H1 (cell line): Measurements from ENCODE around the gene LPCAT3. TPM values are rescaled to one million over a fixed set of nuclear protein-coding genes. Genes with fewer than 3 reads are reported as not detected.

Source experiments
- CTCF ChIA-PET: fragments of 300-600 bp; sonication (Branson Sonifier 250); formaldehyde crosslinking; loops from one replicate; lab custom pipeline; 2021; ENCODE audit not compliant: partially characterized antibody; lab: Charles Lee
- POLR2A ChIA-PET: fragments of 300-600 bp; sonication (Branson Sonifier 250); formaldehyde crosslinking; loops from one replicate; lab custom pipeline; 2021; ENCODE audit warnings: inconsistent platforms; ENCODE audit not compliant: partially characterized antibody; lab: Charles Lee
- DNase-seq, 2 experiments: peaks; one replicate each; pipeline versions ENCODE4 v3.0.0 to v3.0.0-alpha.2; 2010 to 2022; ENCODE audit warnings: low spot score in 2 of 2, low read depth in 1 of 2, mixed read lengths in 1 of 2
- FAIRE-seq: peaks from 2 replicates; lab custom pipeline; 2011; peaks lifted over from hg19 to GRCh38; lab: Jason Lieb, UNC
- H2AFZ ChIP-seq: 2 replicates; pipeline ENCODE4 v1.8.1; 2012; ENCODE audit warnings: low read length, inconsistent platforms
- H2AK5ac ChIP-seq: 2 replicates; pipeline ENCODE4 v1.6.1; 2013; ENCODE audit warnings: low read depth, low read length
- H2BK120ac ChIP-seq: replicated peaks from 2 replicates; pipeline ENCODE3; 2013; ENCODE audit warnings: low read depth, low read length, inconsistent platforms
- H2BK12ac ChIP-seq: 2 replicates; pipeline ENCODE4 v1.6.1; 2013; ENCODE audit warnings: low read depth, low read length
- H2BK15ac ChIP-seq: 2 replicates; pipeline ENCODE4 v1.6.1; 2013; ENCODE audit warnings: low read length
- H2BK20ac ChIP-seq: 2 replicates; pipeline ENCODE4 v1.6.1; 2013; ENCODE audit warnings: low read length
- H2BK5ac ChIP-seq: 2 replicates; pipeline ENCODE4 v1.6.1; 2013; ENCODE audit warnings: low read depth, low read length
- H3K14ac ChIP-seq: 2 replicates; pipeline ENCODE4 v1.6.1; 2013; ENCODE audit warnings: inconsistent platforms; ENCODE audit not compliant: insufficient read length
- H3K18ac ChIP-seq: 2 replicates; pipeline ENCODE4 v1.6.1; 2013; ENCODE audit warnings: low read length; ENCODE audit errors: extremely low read depth
- H3K23ac ChIP-seq: 2 replicates; pipeline ENCODE4 v1.6.1; 2013; ENCODE audit warnings: inconsistent platforms; ENCODE audit not compliant: insufficient read length
- H3K23me2 ChIP-seq: 2 replicates; pipeline ENCODE4 v1.6.1; 2013; ENCODE audit warnings: low read depth, low read length
- H3K27ac ChIP-seq: 2 replicates; pipeline ENCODE4 v1.6.1; 2011; ENCODE audit warnings: low read depth, low read length, inconsistent platforms
- H3K27me3 ChIP-seq, 4 experiments: replicated peaks in 1 of 4; 1 replicate in 1 of 4; 2 replicates in 3 of 4; pipeline versions ENCODE4 v1.6.1 to v1.8.1; 2011 to 2013; ENCODE audit warnings: low read length in 3 of 4, mild to moderate bottlenecking in 3 of 4, inconsistent platforms in 2 of 4, mixed read lengths in 2 of 4, moderate library complexity in 1 of 4; ENCODE audit not compliant: control insufficient read depth in 3 of 4, insufficient read depth in 3 of 4; ENCODE audit errors: extremely low read depth in 1 of 4
- H3K36me3 ChIP-seq, 4 experiments: 2 replicates each; pipeline versions ENCODE4 v1.6.1 to v1.8.1; 2011 to 2013; ENCODE audit warnings: mild to moderate bottlenecking in 4 of 4, low read length in 3 of 4, moderate library complexity in 2 of 4, control low read depth in 1 of 4, inconsistent platforms in 1 of 4; ENCODE audit not compliant: insufficient read depth in 4 of 4, control insufficient read depth in 2 of 4
- H3K4ac ChIP-seq: replicated peaks from 2 replicates; pipeline ENCODE3; 2013; ENCODE audit warnings: low read length, low read depth, mixed read lengths, inconsistent platforms; ENCODE audit not compliant: insufficient read length
- H3K4me1 ChIP-seq, 4 experiments: replicated peaks in 1 of 4; 1 replicate in 1 of 4; 2 replicates in 3 of 4; pipeline versions ENCODE4 v1.6.1 to v1.8.1; 2011 to 2013; ENCODE audit warnings: low read length in 3 of 4, inconsistent platforms in 2 of 4, mixed read lengths in 1 of 4; ENCODE audit not compliant: insufficient read depth in 4 of 4, control insufficient read depth in 3 of 4
- H3K4me2 ChIP-seq, 2 experiments: 2 replicates each; pipeline versions ENCODE4 v1.6.1 to v1.8.1; 2011 to 2013; ENCODE audit warnings: low read depth in 2 of 2, low read length in 2 of 2, control low read depth in 1 of 2, inconsistent platforms in 1 of 2, mild to moderate bottlenecking in 1 of 2; ENCODE audit not compliant: insufficient read depth in 1 of 2
- H3K4me3 ChIP-seq, 4 experiments: fragments of 200-600, 300-600 bp in 1 of 4; sonication (generic), shearing (Covaris generic), sonication (Bioruptor Twin) in 1 of 4; 2 replicates each; pipeline versions ENCODE4 v1.5.1 to v1.8.1; 2011 to 2016; ENCODE audit warnings: low read length in 4 of 4, low read depth in 3 of 4, control low read depth in 2 of 4, inconsistent platforms in 2 of 4, mild to moderate bottlenecking in 2 of 4, mixed read lengths in 1 of 4, moderate library complexity in 1 of 4; ENCODE audit not compliant: insufficient read depth in 2 of 4; ENCODE audit errors: extremely low read depth in 1 of 4
- H3K56ac ChIP-seq: replicated peaks from 2 replicates; pipeline ENCODE3; 2013; ENCODE audit warnings: low read depth, mild to moderate bottlenecking, mixed read lengths, low read length, inconsistent platforms; ENCODE audit not compliant: insufficient read length
- H3K79me1 ChIP-seq: 2 replicates; pipeline ENCODE4 v1.6.1; 2013; ENCODE audit warnings: low read depth, low read length, control low read depth
- H3K79me2 ChIP-seq, 2 experiments: 2 replicates each; pipeline versions ENCODE4 v1.6.1 to v1.8.1; 2012 to 2013; ENCODE audit warnings: low read length in 2 of 2, mild to moderate bottlenecking in 2 of 2, inconsistent platforms in 1 of 2; ENCODE audit not compliant: insufficient read depth in 2 of 2, control insufficient read depth in 1 of 2
- H3K9ac ChIP-seq, 4 experiments: replicated peaks in 1 of 4; 1 replicate in 1 of 4; 2 replicates in 3 of 4; pipeline versions ENCODE4 v1.6.1 to v1.8.1; 2011 to 2013; ENCODE audit warnings: low read depth in 3 of 4, low read length in 3 of 4, control low read depth in 2 of 4, mild to moderate bottlenecking in 2 of 4, moderate library complexity in 2 of 4, inconsistent platforms in 1 of 4; ENCODE audit errors: extremely low read depth in 1 of 4
- H3K9me3 ChIP-seq, 2 experiments: 2 replicates each; pipeline versions ENCODE4 v1.6.1 to v1.8.1; 2012 to 2013; ENCODE audit warnings: mild to moderate bottlenecking in 2 of 2, moderate library complexity in 2 of 2, control low read depth in 1 of 2, inconsistent platforms in 1 of 2, low read depth in 1 of 2, low read length in 1 of 2, mixed read lengths in 1 of 2; ENCODE audit not compliant: insufficient read depth in 2 of 2
- H4K20me1 ChIP-seq, 2 experiments: replicated peaks in 1 of 2; 2 replicates each; pipeline versions ENCODE3 to v1.8.1; 2011 to 2013; ENCODE audit warnings: inconsistent platforms in 2 of 2, low read length in 2 of 2, mild to moderate bottlenecking in 1 of 2; ENCODE audit not compliant: insufficient read depth in 2 of 2, control insufficient read depth in 1 of 2
- H4K5ac ChIP-seq: 2 replicates; pipeline ENCODE4 v1.6.1; 2013; ENCODE audit warnings: low read length, low read depth, mixed read lengths, inconsistent platforms; ENCODE audit not compliant: insufficient read length
- H4K8ac ChIP-seq: 2 replicates; pipeline ENCODE4 v1.8.0; 2013; ENCODE audit warnings: mild to moderate bottlenecking, moderate library complexity, low read length, inconsistent platforms; ENCODE audit not compliant: insufficient read depth; ENCODE audit errors: extremely low read depth
- H4K91ac ChIP-seq: replicated peaks from 2 replicates; pipeline ENCODE3; 2013; ENCODE audit warnings: low read length, mixed read lengths, inconsistent platforms; ENCODE audit not compliant: insufficient read length
- CTBP2 ChIP-seq: IDR thresholded peaks from 2 replicates; pipeline ENCODE4 v1.7.0; 2011; ENCODE audit warnings: borderline replicate concordance, mild to moderate bottlenecking, moderate library complexity, mixed read lengths, low read length; ENCODE audit not compliant: insufficient read depth, insufficient read length
- HDAC6 ChIP-seq: IDR thresholded peaks from one replicate; pipeline ENCODE4 v1.7.1; 2012; ENCODE audit warnings: low read depth, mild to moderate bottlenecking, inconsistent platforms, low read length, moderate library complexity
- SRF ChIP-seq: IDR thresholded peaks from 2 replicates; pipeline ENCODE4 v1.6.1; 2011; ENCODE audit warnings: mild to moderate bottlenecking, low read depth, low read length, moderate library complexity
- SUZ12 ChIP-seq: fragments of 200-600 bp; sonication (generic); IDR thresholded peaks from 2 replicates; pipeline ENCODE4 v1.6.1; 2012; ENCODE audit warnings: mild to moderate bottlenecking, inconsistent platforms, low read length, moderate library complexity, mixed read lengths
- TBP ChIP-seq: IDR thresholded peaks from 2 replicates; pipeline ENCODE4 v1.6.1; 2011; ENCODE audit warnings: low read depth, low read length, improper control_type of control experiment
- WGBS, 2 experiments: shearing (Covaris generic) in 1 of 2; methylation state at CpG; one replicate each; pipeline versions ENCODE4 v1.1.6 to v1.1.7; 2013 to 2015; ENCODE audit warnings: low lambda C conversion rate in 2 of 2, mixed read lengths in 2 of 2, inconsistent platforms in 1 of 2, low coverage in 1 of 2, missing lambda C conversion rate in 1 of 2; ENCODE audit not compliant: insufficient replicate concordance in 2 of 2, insufficient coverage in 1 of 2, insufficient read length in 1 of 2; ENCODE audit errors: extremely low coverage in 1 of 2, missing lambda C conversion rate in 1 of 2; 5-methylcytosine and 5-hydroxymethylcytosine counted together
- polyA plus RNA-seq, 7 experiments: library from polyadenylated mRNA; depleted of rRNA in 3 of 7; stranded (reverse) in 5 of 7; unstranded in 2 of 7; fragments of >200 nt in 5 of 7; fragments of 200-250 nt in 2 of 7; gene quantifications; 1 replicate in 5 of 7; 2 replicates in 1 of 7; 4 replicates in 1 of 7; pipeline versions ENCODE4 v1.2.1 to v1.2.3, GENCODE V29; 2011 to 2013; ENCODE audit warnings: missing spikeins in 2 of 7, mixed read lengths in 2 of 7
- total RNA-seq: library from RNA; stranded (reverse); fragmentation: NEBNext Ultra II Directional; extraction: Animal tissue kit (Norgen Biotek cat#: 25700); gene quantifications from 2 replicates; pipeline ENCODE4 v1.2.1, GENCODE V29; 2021

Gene LPCAT3
- total and polyA plus RNA-seq, 2 of the 8 experiments (the other 6 are each of a cell fraction or from before 2014, with no cell fraction given): 55.8 to 70.4 TPM

GRCh38 chr12:7061138-7061537, 42.9 kb upstream of the LPCAT3 start:
- TF ChIP-seq CTBP2: no peak
- no peak for TF ChIP-seq SUZ12
- no peak for TF ChIP-seq HDAC6
- TF ChIP-seq SRF: no peak
- no peak for TF ChIP-seq TBP
- H2BK20ac ChIP-seq: no peak overlapping the region
- H3K27me3 ChIP-seq: no peaks in the 10 kb centered on the region
- H3K9me3 ChIP-seq: no peaks in the 10 kb centered on the region
- H3K4me3 ChIP-seq: no peak overlapping the region
- peak overlapping the region; percentile 5 to 25; a peak in 1 of 4 replicates for H3K4me2 ChIP-seq
- no peak overlapping the region for H4K91ac ChIP-seq
- no peak overlapping the region for H4K5ac ChIP-seq
- no peak for FAIRE-seq
- H3K23ac ChIP-seq: no peak overlapping the region
- POLR2A ChIA-PET: interaction anchor here (0.6 to 2.5 kb wide), 7 partner anchors 9 to 117 kb away, joined by 3 to 39 read pairs (median 5); partner anchors contain the start of genes C12orf57, C1RL and RNU7-1
- no peak overlapping the region for H4K8ac ChIP-seq
- no peak overlapping the region for H3K56ac ChIP-seq
- DNase-seq: no peak
- no peak overlapping the region for H3K4ac ChIP-seq
- H3K79me2 ChIP-seq: no peaks in the 10 kb centered on the region
- no peaks in the 10 kb centered on the region for H3K36me3 ChIP-seq
- no peak overlapping the region for H2BK120ac ChIP-seq
- H3K23me2 ChIP-seq: no peaks in the 10 kb centered on the region
- H2BK12ac ChIP-seq: no peak overlapping the region; the same call in 1 of the 2 replicates
- no peak overlapping the region for H3K18ac ChIP-seq
- no peak overlapping the region for H2AK5ac ChIP-seq
- no peak overlapping the region for H3K9ac ChIP-seq
- no peak overlapping the region for H3K27ac ChIP-seq
- H3K14ac ChIP-seq: no peak overlapping the region
- H2BK5ac ChIP-seq: no peak overlapping the region
- H2AFZ ChIP-seq: peak overlapping the region; percentile 92; the same call in 1 of the 2 replicates
- 85% methylated on average over 13 of the region's 13 CpGs; no CpG with 5 or more reads in 1 of the 2 experiments for WGBS, 2 experiments
- H3K79me1 ChIP-seq: no peaks in the 10 kb centered on the region
- peaks cover 0 to 5% (median 2%) of the 10 kb centered on the region in 4 experiments; a peak in 3 of 7 replicates for H3K4me1 ChIP-seq
- no peak overlapping the region for H2BK15ac ChIP-seq
- CTCF ChIA-PET: interaction anchor here (0.7 to 6.7 kb wide), 18 partner anchors 11 to 95 kb away, joined by 3 to 58 read pairs (median 6); partner anchors contain the start of gene C1RL
- no peaks in the 10 kb centered on the region for H4K20me1 ChIP-seq
